Measurements from ENCODE around the gene IPO5. TPM values are rescaled to one million over a fixed set of nuclear protein-coding genes. Genes with fewer than 3 reads are reported as not detected.

Gene IPO5
- total RNA-seq, 1 donor from 2014 or later = 727 TPM

DNA sequence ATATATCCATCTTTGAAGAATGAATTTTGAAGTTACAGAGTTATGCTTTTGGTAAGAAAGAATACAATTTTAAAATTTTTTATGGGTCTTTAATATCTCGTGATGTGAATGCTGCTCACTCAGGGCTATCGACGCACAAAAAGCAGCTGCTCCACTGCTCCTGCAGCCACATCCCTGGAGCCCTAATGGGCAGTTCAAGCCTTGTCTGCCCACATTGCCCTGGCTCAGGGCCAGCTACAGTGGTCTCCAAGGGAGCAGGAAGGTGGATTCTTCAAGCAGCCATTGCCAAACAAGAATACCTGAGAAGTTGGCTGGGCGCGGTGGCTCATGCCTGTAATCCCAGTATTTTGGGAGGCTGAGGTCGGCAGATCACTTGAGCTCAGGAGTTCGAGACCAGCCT, 85.8 kb downstream of the IPO5 start:
- Histone ChIP-seq H3K79me2 (ENCODE audit: low read depth) (no peaks in the 10 kb centered on the region), H3K4me1 (no peaks in the 10 kb centered on the region), H3K27ac (no peak overlapping the region), H3K9ac (no peak overlapping the region), H3K27me3 (no peaks in the 10 kb centered on the region), H3F3A (ENCODE audit: low read depth) (no peaks in the 10 kb centered on the region), H4K20me1 (ENCODE audit: low read depth) (no peaks in the 10 kb centered on the region), H3K36me3 (no peaks in the 10 kb centered on the region), H3K4me3 (no peak overlapping the region), H2AFZ (replicated peaks) (no peak overlapping the region), H3K9me3 (ENCODE audit: low read depth) (no peaks in the 10 kb centered on the region), H3K4me2 (no peak overlapping the region)
- no peaks in the 10 kb centered on the region for H3K4me1 Mint-ChIP-seq
- DNase-seq (ENCODE audit: low spot score) = no peak
- H3K27me3 Mint-ChIP-seq (ENCODE audit: insufficient read depth, low read depth) = no peaks in the 10 kb centered on the region
- H3K36me3 Mint-ChIP-seq = no peaks in the 10 kb centered on the region
- no peaks in the 10 kb centered on the region for H3K9me3 Mint-ChIP-seq
- TF ChIP-seq EZH2phosphoT487 (IDR thresholded peaks at IDR 0.05) = no peak
- TF ChIP-seq CTCF (IDR thresholded peaks at IDR 0.05) = no peak
- no peak overlapping the region for H3K27ac Mint-ChIP-seq
- H3K4me3 Mint-ChIP-seq = no peak overlapping the region

- Histone ChIP-seq H2AFZ (replicated peaks) (no peak overlapping the region), H3K27ac (no peak overlapping the region), H4K20me1 (ENCODE audit: low read depth) (no peaks in the 10 kb centered on the region), H3K4me1 (no peaks in the 10 kb centered on the region), H3K4me3 (no peak overlapping the region), H3F3A (ENCODE audit: low read depth) (no peaks in the 10 kb centered on the region), H3K79me2 (ENCODE audit: low read depth) (no peaks in the 10 kb centered on the region), H3K9ac (no peak overlapping the region), H3K4me2 (no peak overlapping the region), H3K27me3 (no peaks in the 10 kb centered on the region), H3K36me3 (no peaks in the 10 kb centered on the region), H3K9me3 (ENCODE audit: low read depth) (no peaks in the 10 kb centered on the region)
- Mint-ChIP-seq H3K36me3 (no peaks in the 10 kb centered on the region), H3K27ac (no peak overlapping the region), H3K27me3 (ENCODE audit: insufficient read depth, low read depth) (no peaks in the 10 kb centered on the region), H3K4me1 (no peaks in the 10 kb centered on the region), H3K9me3 (no peaks in the 10 kb centered on the region), H3K4me3 (no peak overlapping the region)
- TF ChIP-seq EZH2 (IDR thresholded peaks at IDR 0.05) (no peak), CTCF (IDR thresholded peaks at IDR 0.05) (peak; percentile 26)
- no peak for DNase-seq (ENCODE audit: low spot score)
Observed at GRCh38 chr13:98039964-98040363, 86.5 kb downstream of the IPO5 start.

DNA sequence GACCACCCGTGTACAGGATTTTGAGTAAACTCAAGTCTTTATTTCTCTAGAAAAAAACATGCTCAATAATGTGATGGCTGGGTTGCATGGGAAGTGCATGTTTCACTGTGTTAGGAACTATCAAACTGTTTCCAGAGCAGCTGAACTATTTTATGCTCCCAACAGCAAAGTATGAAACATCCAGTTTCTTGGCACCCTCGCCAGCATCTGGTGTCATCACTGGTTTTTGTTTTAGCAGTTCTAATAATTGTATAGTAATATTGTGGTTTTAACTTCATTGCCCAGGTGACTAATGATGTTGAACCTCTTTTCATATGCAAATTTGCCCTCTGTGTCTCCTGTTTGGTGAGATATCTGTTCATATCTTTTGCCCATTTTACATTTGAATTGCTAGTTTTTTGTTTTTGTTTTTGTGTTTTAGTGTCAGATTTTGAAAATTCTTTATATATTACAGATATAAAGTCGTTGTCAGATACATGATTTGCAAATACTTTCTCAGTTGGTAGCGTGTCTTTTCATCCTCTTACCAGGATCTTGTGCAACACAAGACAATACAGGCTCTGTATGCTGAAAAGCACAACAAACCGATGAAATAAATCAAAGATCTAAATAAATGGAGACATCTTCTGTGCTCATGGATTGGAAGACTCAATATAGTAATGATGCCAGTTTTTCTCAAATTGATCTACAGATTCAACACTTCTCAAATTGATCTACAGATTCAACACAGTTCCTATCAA, 87.8 kb downstream of the IPO5 start:
- H3K4me1 Mint-ChIP-seq = no peaks in the 10 kb centered on the region
- Histone ChIP-seq H3K4me2 (no peak overlapping the region), H4K20me1 (ENCODE audit: low read depth) (no peaks in the 10 kb centered on the region), H3K4me3 (no peak overlapping the region), H3K27ac (no peak overlapping the region), H3K27me3 (no peaks in the 10 kb centered on the region), H3K9ac (no peak overlapping the region), H3K9me3 (ENCODE audit: low read depth) (no peaks in the 10 kb centered on the region), H2AFZ (replicated peaks) (no peak overlapping the region), H3F3A (ENCODE audit: low read depth) (no peaks in the 10 kb centered on the region), H3K4me1 (no peaks in the 10 kb centered on the region), H3K36me3 (no peaks in the 10 kb centered on the region), H3K79me2 (ENCODE audit: low read depth) (no peaks in the 10 kb centered on the region)
- no peak overlapping the region for H3K27ac Mint-ChIP-seq
- no peaks in the 10 kb centered on the region for H3K36me3 Mint-ChIP-seq
- TF ChIP-seq CTCF (IDR thresholded peaks at IDR 0.05) (no peak), EZH2 (IDR thresholded peaks at IDR 0.05) (no peak)
- no peaks in the 10 kb centered on the region for H3K27me3 Mint-ChIP-seq (ENCODE audit: insufficient read depth, low read depth)
- no peak overlapping the region for H3K4me3 Mint-ChIP-seq
- H3K9me3 Mint-ChIP-seq = no peaks in the 10 kb centered on the region
- no peak for DNase-seq (ENCODE audit: low spot score)

All from neural progenitor cell (in vitro differentiated cells).